Activated CD8-positive, alpha-beta memory T cell treated with anti-CD3 and anti-CD28 coated beads for 4 hours (primary cell): ENCODE results near the gene DHRS7B.
"Not testable (repeated sequence)": the region's sequence is repeated elsewhere in the genome, so short reads cannot be mapped to it uniquely, and the experiment has no call there.

ENCODE experiments used
- DNase-seq, 2 donors: peaks; one replicate each; pipeline ENCODE4 v3.0.0-alpha.2; 2020; ENCODE audit warnings: low read depth in 2 of 2

Gene DHRS7B

GRCh38 chr17:21209511-21210175 lies 82.9 kb downstream of the DHRS7B start:
- no peak for DNase-seq

GRCh38 chr17:21210411-21211076 lies 83.8 kb downstream of the DHRS7B start:
- no peak for DNase-seq

GRCh38 chr17:21211825-21212479 lies 85.2 kb downstream of the DHRS7B start:
- DNase-seq, result no peak

- no peak for DNase-seq
Observed at GRCh38 chr17:21212826-21213637, 86.3 kb downstream of the DHRS7B start.

- no peak for DNase-seq
Observed at GRCh38 chr17:21213638-21214014, 86.9 kb downstream of the DHRS7B start.

GRCh38 chr17:21214015-21214776 lies 87.4 kb downstream of the DHRS7B start, which contains the start of gene TMEM11:
Gene TMEM11 (minus strand): TSS chr17:21214161. CDS start chr17:21214152, 9 bp downstream.
- DNase-seq, result peak; percentile 90

- no peak for DNase-seq
Observed at GRCh38 chr17:21214777-21215541, 88.2 kb downstream of the DHRS7B start.

GRCh38 chr17:21215935-21216334 lies 89.2 kb downstream of the DHRS7B start:
- no peak for DNase-seq

- DNase-seq, result no peak
Observed at GRCh38 chr17:21217346-21217745, 90.6 kb downstream of the DHRS7B start.

GRCh38 chr17:21218101-21218500 lies 91.3 kb downstream of the DHRS7B start:
- no peak for DNase-seq

- DNase-seq, result no peak
Observed at GRCh38 chr17:21218831-21219380, 92.1 kb downstream of the DHRS7B start.

- DNase-seq, result no peak
Observed at GRCh38 chr17:21223086-21223485, 96.3 kb downstream of the DHRS7B start.

- not testable (repeated sequence) for DNase-seq
Observed at GRCh38 chr17:21227277-21227676, 100.5 kb downstream of the DHRS7B start.

GRCh38 chr17:21228111-21228510 lies 101.3 kb downstream of the DHRS7B start:
- DNase-seq, result no peak

GRCh38 chr17:21228845-21229244 lies 102.1 kb downstream of the DHRS7B start:
- DNase-seq, result no peak

GRCh38 chr17:21231533-21231932 lies 104.8 kb downstream of the DHRS7B start:
- DNase-seq, result no peak

- no peak for DNase-seq
Observed at GRCh38 chr17:21232033-21232749, 105.4 kb downstream of the DHRS7B start.

GRCh38 chr17:21233581-21234347 lies 107.0 kb downstream of the DHRS7B start:
- no peak for DNase-seq

GRCh38 chr17:21235921-21236320 lies 109.2 kb downstream of the DHRS7B start:
- no peak for DNase-seq
